Measurements from ENCODE around the gene DIMT1.

DIMT1 gene

DNA sequence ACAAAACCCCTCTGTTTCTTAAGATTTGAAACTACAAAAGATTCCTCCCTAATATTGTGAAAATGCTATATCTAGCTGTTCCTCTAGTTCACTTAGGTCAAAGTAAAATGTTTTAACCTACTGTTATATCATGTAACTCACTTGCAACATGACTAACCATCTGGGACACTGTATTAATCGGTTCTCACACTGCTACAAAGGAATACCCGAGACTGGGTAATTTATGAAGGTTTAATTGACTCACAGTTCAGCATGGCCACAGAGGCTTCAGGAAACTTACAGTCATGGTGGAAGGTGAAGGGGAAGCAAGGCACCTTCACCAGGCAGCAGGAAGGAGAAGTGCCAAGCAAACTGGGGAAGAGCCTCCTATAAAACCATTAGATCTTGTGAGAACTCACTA is 34.7 kb downstream of the DIMT1 start:
- no peak for DNase-seq

DNA sequence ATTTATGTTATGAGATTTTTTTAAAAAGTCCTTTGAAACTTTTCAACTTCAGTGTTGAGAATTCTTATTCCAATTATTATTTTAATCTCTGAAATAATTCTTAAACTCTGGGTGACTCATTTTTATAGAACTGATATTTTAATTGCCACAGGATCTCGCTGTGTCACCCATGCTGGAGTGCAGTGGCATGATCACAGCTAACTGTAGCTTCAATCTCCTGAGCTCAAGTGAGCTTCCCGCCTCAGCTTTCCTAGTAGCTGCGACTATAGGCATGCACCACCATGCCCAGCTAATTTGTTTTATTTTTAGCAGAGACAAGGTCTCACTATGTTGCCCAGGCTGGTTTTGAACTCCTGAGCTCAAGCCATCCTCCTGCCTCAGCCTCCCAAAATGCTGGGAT is 41.0 kb downstream of the DIMT1 start:
- DNase-seq, result no peak

DNA sequence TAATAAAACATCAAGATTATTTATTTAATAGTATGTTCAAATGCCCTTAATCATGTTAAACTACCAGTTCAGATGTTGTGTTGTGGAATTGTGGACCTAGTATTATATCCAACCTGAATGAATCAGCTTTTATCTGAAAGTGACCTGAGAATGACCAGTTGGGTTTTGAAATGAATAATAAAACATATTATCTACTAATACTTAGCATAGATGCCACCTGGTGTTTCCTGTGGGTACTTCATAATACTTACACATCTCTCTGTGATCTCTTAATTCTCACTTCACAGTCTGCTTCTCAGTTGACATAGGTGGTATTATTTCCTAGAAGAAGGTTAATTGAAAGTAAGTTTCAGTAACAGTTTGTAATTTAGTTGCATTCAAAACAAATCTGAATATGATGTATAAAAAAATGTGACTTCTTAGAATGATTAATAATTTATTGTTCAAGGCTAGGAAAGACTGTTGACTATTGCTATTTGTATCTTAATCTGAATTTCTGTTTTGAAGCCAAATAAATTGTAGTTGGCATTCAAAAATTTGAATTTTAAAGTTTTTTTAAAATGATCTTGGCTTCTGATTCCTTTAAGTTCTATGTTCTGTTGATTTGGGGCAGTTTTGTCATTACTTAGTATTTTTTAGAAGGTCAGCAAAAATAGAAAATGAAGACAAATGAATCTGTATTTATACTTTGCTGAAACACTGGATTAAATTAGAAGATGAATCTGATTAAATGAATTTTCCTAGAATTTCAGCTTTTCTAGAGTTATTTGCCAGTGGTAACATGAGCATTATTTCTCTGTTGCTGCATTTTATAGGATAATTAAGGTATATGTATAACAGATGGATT is 49.5 kb downstream of the DIMT1 start:
- DNase-seq, result peak; percentile 36

DNA sequence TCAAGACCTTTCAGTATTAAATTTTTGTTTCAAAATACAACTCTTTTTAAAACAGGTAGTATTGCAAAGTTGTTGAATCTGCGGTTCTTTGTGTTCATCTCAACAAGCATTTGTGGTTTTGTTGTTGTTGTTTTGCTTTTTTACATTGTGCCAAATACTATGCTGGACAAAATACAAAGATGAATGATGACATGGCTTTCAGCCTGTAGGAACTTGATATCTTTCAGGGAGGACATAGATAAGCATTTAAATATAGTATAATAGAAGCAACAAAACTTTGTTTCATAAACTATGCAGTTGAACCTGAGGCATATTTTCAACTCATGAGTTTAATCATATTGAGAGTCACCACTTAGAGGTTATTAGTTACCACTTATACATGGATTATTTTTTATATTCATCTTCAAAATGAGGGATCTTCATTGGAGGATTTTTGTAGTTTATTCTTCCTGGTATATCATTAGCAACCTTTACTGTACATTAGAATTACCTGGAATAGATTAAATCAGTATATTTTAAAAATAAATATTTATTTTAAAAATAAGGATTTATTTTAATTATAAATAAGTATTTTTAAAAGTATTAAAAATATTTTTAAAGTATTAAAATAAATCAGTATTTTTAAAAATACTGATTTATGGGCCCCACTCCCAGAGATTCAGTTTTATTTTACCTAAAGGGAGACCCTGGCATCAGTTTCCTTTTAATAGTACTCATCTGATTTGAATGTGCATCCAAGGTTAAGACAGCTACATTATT is 54.8 kb downstream of the DIMT1 start:
- DNase-seq, result no peak

DNA sequence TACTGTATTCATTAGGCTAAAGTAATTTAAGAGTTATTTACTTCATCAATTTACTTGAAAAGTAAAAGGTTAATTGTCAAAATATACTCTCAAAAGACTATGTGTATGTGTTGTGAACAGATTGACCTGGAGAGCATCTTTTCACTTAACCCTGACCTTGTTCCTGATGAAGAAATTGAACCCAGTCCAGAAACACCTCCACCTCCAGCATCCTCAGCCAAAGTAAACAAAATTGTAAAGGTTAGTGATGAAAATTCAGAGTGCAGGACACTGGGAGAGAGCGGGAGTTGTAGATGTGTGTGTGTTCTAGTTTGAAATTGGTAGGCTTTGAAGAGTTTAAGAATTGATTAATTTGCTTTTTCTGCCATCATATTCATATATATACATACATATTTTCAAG is 55.8 kb downstream of the DIMT1 start:
- DNase-seq, result no peak

DNA sequence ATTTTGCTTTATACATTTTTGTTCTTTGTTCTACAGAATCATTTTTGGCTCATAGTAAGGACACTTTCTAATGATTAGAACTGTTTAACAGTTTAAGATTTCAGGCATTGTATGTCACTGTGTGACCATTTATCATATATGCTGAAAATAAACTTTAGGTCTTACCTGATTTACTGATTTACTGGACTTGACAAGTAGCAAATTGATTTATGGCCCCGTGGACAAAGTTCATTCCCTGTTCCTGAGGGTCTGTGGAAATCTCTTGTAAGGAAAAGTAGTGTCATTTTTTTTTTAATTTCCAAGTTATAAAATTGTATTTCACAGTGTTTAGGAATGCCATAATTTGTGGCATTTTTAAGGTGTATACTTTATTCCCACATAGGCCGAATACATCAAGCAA is 57.0 kb downstream of the DIMT1 start:
- DNase-seq, result no peak

DNA sequence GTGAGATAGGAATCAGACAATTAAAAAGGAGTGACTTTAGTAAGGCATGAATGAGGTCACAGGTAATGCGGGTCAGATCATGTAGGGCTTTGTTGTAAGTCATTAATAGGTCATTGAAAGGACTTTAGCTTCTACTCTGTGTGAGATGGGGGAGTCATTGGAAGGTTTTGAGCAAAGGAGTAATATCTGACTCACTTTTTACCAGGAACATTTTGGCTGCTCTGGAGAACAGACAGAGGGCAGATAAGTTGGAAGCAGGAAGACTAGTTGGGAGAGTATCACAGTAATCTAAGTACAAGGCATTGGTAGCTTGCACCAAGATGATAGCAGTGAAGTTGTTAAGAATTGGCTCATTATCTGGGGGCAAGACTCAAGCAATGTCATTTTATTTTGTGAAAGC is 60.3 kb downstream of the DIMT1 start:
- DNase-seq, result no peak

DNA sequence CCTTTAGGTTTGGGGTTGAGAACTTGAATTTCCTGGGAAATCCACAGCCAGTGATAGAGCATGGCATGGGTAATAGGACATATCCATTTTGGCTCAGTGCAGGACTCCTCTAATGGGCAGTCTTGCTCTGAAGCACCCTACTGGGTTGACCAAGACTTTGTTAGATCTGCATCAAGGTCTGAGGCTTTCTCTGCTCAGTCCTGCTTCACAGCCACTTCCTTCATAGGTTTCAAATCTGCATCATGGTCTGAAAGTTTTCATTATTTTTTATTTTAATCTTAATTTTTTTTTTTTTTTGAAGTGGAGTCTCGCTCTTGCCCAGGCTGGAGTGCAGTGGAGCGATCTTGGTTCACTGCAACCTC is 61.2 kb downstream of the DIMT1 start:
- no peak for DNase-seq

DNA sequence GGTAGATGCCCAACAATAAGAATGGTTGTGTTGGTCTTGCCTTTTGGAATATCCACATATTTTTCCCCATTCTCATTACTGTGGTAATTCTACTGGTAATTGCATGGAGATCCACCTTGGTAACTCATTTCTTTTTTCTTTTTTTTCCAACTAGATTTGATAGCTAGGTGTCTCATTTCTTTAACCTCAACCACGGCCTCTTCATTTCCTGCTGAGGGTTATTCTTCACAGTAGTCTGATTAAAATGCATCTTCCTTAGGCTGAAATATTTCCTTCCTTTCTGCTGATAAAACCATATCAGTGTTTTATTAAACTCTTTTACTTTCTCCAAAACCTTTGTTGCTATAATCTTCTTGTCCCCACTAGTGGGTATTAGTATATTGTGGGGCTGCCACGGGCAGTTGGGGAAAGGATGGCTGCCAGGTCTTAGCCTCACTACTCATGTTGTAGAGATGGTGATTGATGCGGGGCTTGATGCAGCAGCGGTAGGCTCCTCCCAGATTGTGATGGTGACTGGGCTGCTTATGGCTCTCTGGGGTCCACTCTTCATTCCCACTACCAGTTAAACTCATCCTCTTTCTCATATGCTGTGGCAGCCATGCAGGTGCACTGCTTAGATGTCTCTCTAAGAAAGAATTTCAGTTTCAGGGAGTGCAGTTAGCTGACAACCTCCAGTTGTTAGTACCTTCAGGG is 61.8 kb downstream of the DIMT1 start:
- no peak for DNase-seq

DNA sequence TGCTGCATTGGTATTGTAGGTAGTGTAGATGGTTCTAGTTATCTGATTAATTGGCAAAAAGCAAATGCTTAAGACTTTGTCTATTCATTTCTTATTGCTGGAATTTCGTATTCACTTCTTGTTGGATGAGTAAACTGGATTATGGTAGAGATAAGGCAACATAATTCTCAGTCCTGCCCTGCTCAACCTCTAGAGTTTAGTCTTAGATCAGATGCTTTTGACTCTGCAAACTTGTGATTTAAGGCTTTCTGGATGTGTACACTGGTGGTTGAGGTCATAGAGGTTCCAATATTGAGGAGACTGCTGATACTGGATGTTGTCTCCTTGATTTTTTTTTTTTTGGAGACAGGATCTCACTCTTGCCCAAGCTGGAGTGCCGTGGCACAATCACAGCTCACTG is 62.7 kb downstream of the DIMT1 start:
- DNase-seq, result no peak

DNA sequence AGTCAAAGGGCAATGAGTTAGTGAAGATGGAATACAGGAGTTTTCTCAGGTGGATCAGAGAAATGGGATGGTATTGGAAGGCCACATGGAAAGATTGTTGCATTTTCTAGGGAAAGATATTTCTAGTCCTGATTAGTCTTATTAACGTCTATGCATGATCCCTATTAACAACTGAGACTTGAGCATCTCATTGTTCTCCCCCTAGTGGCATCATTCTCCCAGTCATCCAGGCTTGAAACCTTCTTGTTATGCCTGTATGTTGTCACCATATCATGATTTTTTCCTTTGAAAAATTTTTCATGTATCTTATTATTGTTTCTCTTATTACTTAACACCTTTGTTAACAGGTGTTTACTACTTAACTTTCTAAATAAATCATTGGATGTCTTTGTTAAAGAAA is 63.3 kb downstream of the DIMT1 start:
- DNase-seq, result no peak
